H9 (cell line): ENCODE measurements around the gene FAM24B. TPM values are rescaled to one million over a fixed set of nuclear protein-coding genes. Genes with fewer than 3 reads are reported as not detected.

Experiments
- DNase-seq: peaks from one replicate; pipeline ENCODE4 v3.0.0-alpha.2; 2017
- H2AFZ ChIP-seq: one replicate; pipeline ENCODE4 v1.6.1; 2013; ENCODE audit warnings: mild to moderate bottlenecking, low read length, control low read depth, moderate library complexity
- H2AK5ac ChIP-seq: 2 replicates; pipeline ENCODE4 v1.6.1; 2013; ENCODE audit warnings: low read length, control low read depth, mixed read lengths; ENCODE audit not compliant: insufficient read length
- H2BK120ac ChIP-seq: one replicate; pipeline ENCODE4 v1.6.1; 2013; ENCODE audit warnings: low read depth, mild to moderate bottlenecking, low read length, control low read depth, inconsistent platforms; ENCODE audit not compliant: poor library complexity, severe bottlenecking
- H2BK12ac ChIP-seq: 2 replicates; pipeline ENCODE4 v1.6.1; 2013; ENCODE audit warnings: low read length, control low read depth, mixed read lengths, low read depth; ENCODE audit not compliant: insufficient read length
- H2BK15ac ChIP-seq: 2 replicates; pipeline ENCODE4 v1.6.1; 2013; ENCODE audit warnings: low read depth, low read length, control low read depth
- H2BK20ac ChIP-seq: one replicate; pipeline ENCODE4 v1.6.1; 2013; ENCODE audit warnings: low read depth, mild to moderate bottlenecking, low read length, control low read depth, inconsistent platforms; ENCODE audit not compliant: poor library complexity, severe bottlenecking
- H2BK5ac ChIP-seq: 2 replicates; pipeline ENCODE4 v1.6.1; 2013; ENCODE audit warnings: low read length, control low read depth, mixed read lengths; ENCODE audit not compliant: insufficient read length
- H3K14ac ChIP-seq: 2 replicates; pipeline ENCODE4 v1.6.1; 2013; ENCODE audit warnings: low read length, control low read depth; ENCODE audit not compliant: insufficient read depth
- H3K18ac ChIP-seq: 2 replicates; pipeline ENCODE4 v1.6.1; 2013; ENCODE audit warnings: low read depth, mild to moderate bottlenecking, mixed read lengths, low read length, control low read depth; ENCODE audit not compliant: insufficient read length
- H3K23ac ChIP-seq: 2 replicates; pipeline ENCODE4 v1.6.1; 2013; ENCODE audit warnings: low read length, control low read depth, mixed read lengths, low read depth; ENCODE audit not compliant: insufficient read length
- H3K23me2 ChIP-seq: 2 replicates; pipeline ENCODE4 v1.6.1; 2013; ENCODE audit warnings: low read depth, mild to moderate bottlenecking, mixed read lengths, low read length, control low read depth; ENCODE audit not compliant: insufficient read length, poor library complexity, severe bottlenecking
- H3K27ac ChIP-seq: 2 replicates; pipeline ENCODE4 v1.5.1; 2013; ENCODE audit warnings: low read length, control low read depth, mixed read lengths, low read depth; ENCODE audit not compliant: insufficient read length
- H3K27me3 ChIP-seq: 2 replicates; pipeline ENCODE4 v1.6.1; 2013; ENCODE audit warnings: low read length, control low read depth, inconsistent platforms; ENCODE audit not compliant: insufficient read depth
- H3K4ac ChIP-seq: 2 replicates; pipeline ENCODE4 v1.6.1; 2013; ENCODE audit warnings: low read depth, mild to moderate bottlenecking, control low read depth, inconsistent platforms, low read length, moderate library complexity
- H3K4me1 ChIP-seq: 2 replicates; pipeline ENCODE4 v1.6.1; 2013; ENCODE audit warnings: low read length, control low read depth, inconsistent platforms; ENCODE audit not compliant: insufficient read depth
- H3K4me2 ChIP-seq: 2 replicates; pipeline ENCODE4 v1.6.1; 2013; ENCODE audit warnings: low read length, control low read depth, mixed read lengths; ENCODE audit not compliant: insufficient read length, insufficient read depth
- H3K56ac ChIP-seq: 2 replicates; pipeline ENCODE4 v1.6.1; 2013; ENCODE audit warnings: low read depth, mild to moderate bottlenecking, mixed read lengths, low read length, control low read depth; ENCODE audit not compliant: insufficient read length
- H3K79me1 ChIP-seq: 2 replicates; pipeline ENCODE4 v1.6.1; 2013; ENCODE audit warnings: low read depth, mild to moderate bottlenecking, moderate library complexity, low read length, control low read depth, inconsistent platforms; ENCODE audit not compliant: insufficient read depth, poor library complexity, severe bottlenecking
- H3K79me2 ChIP-seq: 2 replicates; pipeline ENCODE4 v1.6.1; 2013; ENCODE audit warnings: low read length, control low read depth, inconsistent platforms; ENCODE audit not compliant: insufficient read depth
- H3K9ac ChIP-seq: 2 replicates; pipeline ENCODE4 v1.6.1; 2013; ENCODE audit warnings: low read length, control low read depth, mixed read lengths; ENCODE audit not compliant: insufficient read length; ENCODE audit errors: extremely low read depth
- H3K9me3 ChIP-seq: one replicate; pipeline ENCODE4 v1.6.1; 2013; ENCODE audit warnings: low read depth, low read length, inconsistent platforms; ENCODE audit not compliant: control insufficient read depth
- H3T11ph ChIP-seq: one replicate; pipeline ENCODE4 v1.6.1; 2013; ENCODE audit warnings: mild to moderate bottlenecking, low read length, control low read depth, inconsistent platforms
- H4K20me1 ChIP-seq: one replicate; pipeline ENCODE4 v1.6.1; 2013; ENCODE audit not compliant: control insufficient read depth, insufficient read length, insufficient read depth
- H4K5ac ChIP-seq: 2 replicates; pipeline ENCODE4 v1.6.1; 2013; ENCODE audit warnings: low read depth, mild to moderate bottlenecking, mixed read lengths, low read length, control low read depth; ENCODE audit not compliant: insufficient read length
- H4K8ac ChIP-seq: replicated peaks from 2 replicates; pipeline ENCODE4 v1.6.1; 2013; ENCODE audit warnings: low read length, control low read depth, mixed read lengths, low read depth; ENCODE audit not compliant: insufficient read length
- H4K91ac ChIP-seq: 2 replicates; pipeline ENCODE4 v1.6.1; 2013; ENCODE audit warnings: low read depth, mild to moderate bottlenecking, moderate library complexity, mixed read lengths, low read length, control low read depth; ENCODE audit not compliant: insufficient read length
- H3K27ac Mint-ChIP-seq, 3 experiments: 2 replicates in 2 of 3; 3 replicates in 1 of 3; pipeline ENCODE4 v1.8.0; 2020 to 2021; ENCODE audit warnings: mixed read lengths in 3 of 3, mild to moderate bottlenecking in 1 of 3, moderate library complexity in 1 of 3
- H3K27me3 Mint-ChIP-seq: 2 replicates; pipeline ENCODE4 v1.8.0; 2021; ENCODE audit warnings: low read depth, mild to moderate bottlenecking, moderate library complexity, mixed read lengths
- H3K36me3 Mint-ChIP-seq, 3 experiments: 2 replicates in 2 of 3; 3 replicates in 1 of 3; pipeline ENCODE4 v1.8.0; 2020 to 2021; ENCODE audit warnings: low read depth in 3 of 3, mixed read lengths in 3 of 3; ENCODE audit not compliant: insufficient read depth in 1 of 3
- H3K4me1 Mint-ChIP-seq, 2 experiments: 2 replicates each; pipeline ENCODE4 v1.8.0; 2020; ENCODE audit warnings: mixed read lengths in 2 of 2
- H3K4me3 Mint-ChIP-seq, 2 experiments: 2 replicates in 1 of 2; 3 replicates in 1 of 2; pipeline ENCODE4 v1.8.0; 2020 to 2021; ENCODE audit warnings: mild to moderate bottlenecking in 2 of 2, mixed read lengths in 2 of 2, moderate library complexity in 1 of 2
- H3K9me3 Mint-ChIP-seq, 2 experiments: 2 replicates in 1 of 2; 3 replicates in 1 of 2; pipeline ENCODE4 v1.8.0; 2020; ENCODE audit warnings: mild to moderate bottlenecking in 2 of 2, mixed read lengths in 2 of 2, moderate library complexity in 1 of 2
- WGBS: extraction: QIAGEN DNeasy Blood & Tissue Kit; methylation state at CpG from one replicate; pipeline ENCODE4 v1.1.7; 2013; ENCODE audit warnings: missing lambda C conversion rate, low lambda C conversion rate, mixed read lengths; ENCODE audit not compliant: insufficient read length; ENCODE audit errors: extremely low coverage; 5-methylcytosine and 5-hydroxymethylcytosine counted together
- total RNA-seq: library from RNA; stranded (reverse); gene quantifications from 2 replicates; pipeline ENCODE4 v1.2.1, GENCODE V29; 2021
- TF ChIP-seq, protein P1 (sequence below): fragments of 200-600 bp; sonication (generic); conservative IDR thresholded peaks from 3 replicates; pipeline ENCODE4 v1.8.0; 2021; ENCODE audit warnings: antibody characterized with exemption, mild to moderate bottlenecking

FAM24B gene
- total RNA-seq, 1 experiment from 2014 or later, result not detected

GRCh38 chr10:122852261-122852660, 27.1 kb downstream of the FAM24B start:
- Histone ChIP-seq H3K9ac (no peak overlapping the region), H2BK20ac (no peak overlapping the region), H2BK15ac (no peak overlapping the region), H3K4me1 (no peaks in the 10 kb centered on the region), H3K27me3 (no peaks in the 10 kb centered on the region), H4K20me1 (no peaks in the 10 kb centered on the region), H2AFZ (no peak overlapping the region), H4K8ac (no peak overlapping the region), H4K5ac (no peak overlapping the region), H3K18ac (no peak overlapping the region), H2AK5ac (no peak overlapping the region), H3K27ac (no peak overlapping the region), H3K79me1 (no peaks in the 10 kb centered on the region), H3K23me2 (no peaks in the 10 kb centered on the region), H4K91ac (no peak overlapping the region), H3T11ph (no peak overlapping the region), H2BK5ac (no peak overlapping the region), H2BK120ac (no peak overlapping the region), H3K4ac (no peak overlapping the region), H3K4me2 (no peak overlapping the region), H3K79me2 (no peaks in the 10 kb centered on the region), H2BK12ac (no peak overlapping the region), H3K23ac (no peak overlapping the region), H3K9me3 (no peaks in the 10 kb centered on the region), H3K14ac (no peak overlapping the region), H3K56ac (no peak overlapping the region)
- Mint-ChIP-seq H3K4me3 (no peak overlapping the region), H3K9me3 (peaks cover 0 to 4% of the 10 kb centered on the region in 2 experiments; a peak in 1 of 5 replicates), H3K4me1 (peaks cover 37 to 44% of the 10 kb centered on the region in 2 experiments), H3K27ac (no peak overlapping the region), H3K36me3 (no peaks in the 10 kb centered on the region), H3K27me3 (peaks cover 4% of the 10 kb centered on the region; the same call in 1 of the 2 replicates)
- no peak for DNase-seq
- WGBS, result no CpG with 5 or more reads among the region's 2 CpGs
- TF ChIP-seq, protein P1, sequence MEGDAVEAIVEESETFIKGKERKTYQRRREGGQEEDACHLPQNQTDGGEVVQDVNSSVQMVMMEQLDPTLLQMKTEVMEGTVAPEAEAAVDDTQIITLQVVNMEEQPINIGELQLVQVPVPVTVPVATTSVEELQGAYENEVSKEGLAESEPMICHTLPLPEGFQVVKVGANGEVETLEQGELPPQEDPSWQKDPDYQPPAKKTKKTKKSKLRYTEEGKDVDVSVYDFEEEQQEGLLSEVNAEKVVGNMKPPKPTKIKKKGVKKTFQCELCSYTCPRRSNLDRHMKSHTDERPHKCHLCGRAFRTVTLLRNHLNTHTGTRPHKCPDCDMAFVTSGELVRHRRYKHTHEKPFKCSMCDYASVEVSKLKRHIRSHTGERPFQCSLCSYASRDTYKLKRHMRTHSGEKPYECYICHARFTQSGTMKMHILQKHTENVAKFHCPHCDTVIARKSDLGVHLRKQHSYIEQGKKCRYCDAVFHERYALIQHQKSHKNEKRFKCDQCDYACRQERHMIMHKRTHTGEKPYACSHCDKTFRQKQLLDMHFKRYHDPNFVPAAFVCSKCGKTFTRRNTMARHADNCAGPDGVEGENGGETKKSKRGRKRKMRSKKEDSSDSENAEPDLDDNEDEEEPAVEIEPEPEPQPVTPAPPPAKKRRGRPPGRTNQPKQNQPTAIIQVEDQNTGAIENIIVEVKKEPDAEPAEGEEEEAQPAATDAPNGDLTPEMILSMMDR, result no peak
